ENCODE measurements around the gene SNAP47. TPM values are rescaled to one million over a fixed set of nuclear protein-coding genes. Genes with fewer than 3 reads are reported as not detected.

SNAP47 gene
- total RNA-seq, 1 donor, result 42.8 TPM

- no peak for DNase-seq (ENCODE audit: low read depth in 2 of 3, low spot score in 2 of 3)
Measured at GRCh38 chr1:227793948-227794816, 58.9 kb downstream of the SNAP47 start.

- no peak for DNase-seq (ENCODE audit: low read depth in 2 of 3, low spot score in 2 of 3)
Measured at GRCh38 chr1:227794817-227795192, 59.6 kb downstream of the SNAP47 start.

- DNase-seq (ENCODE audit: low read depth in 2 of 3, low spot score in 2 of 3), result no peak
Measured at GRCh38 chr1:227795732-227796131, 60.5 kb downstream of the SNAP47 start.

GRCh38 chr1:227796359-227796915 is 61.2 kb downstream of the SNAP47 start:
- DNase-seq (ENCODE audit: low read depth in 2 of 3, low spot score in 2 of 3), result no peak

GRCh38 chr1:227797144-227797543 is 61.9 kb downstream of the SNAP47 start:
- DNase-seq (ENCODE audit: low read depth in 2 of 3, low spot score in 2 of 3), result no peak

GRCh38 chr1:227797625-227798024 is 62.4 kb downstream of the SNAP47 start:
- no peak for DNase-seq (ENCODE audit: low read depth in 2 of 3, low spot score in 2 of 3)

- no peak for DNase-seq (ENCODE audit: low read depth in 2 of 3, low spot score in 2 of 3)
Measured at GRCh38 chr1:227798078-227798802, 63.0 kb downstream of the SNAP47 start.

- DNase-seq (ENCODE audit: low read depth in 2 of 3, low spot score in 2 of 3), result no peak
Measured at GRCh38 chr1:227799756-227800155, 64.5 kb downstream of the SNAP47 start.

GRCh38 chr1:227803933-227804332 is 68.7 kb downstream of the SNAP47 start:
- DNase-seq (ENCODE audit: low read depth in 2 of 3, low spot score in 2 of 3), result no peak

GRCh38 chr1:227805606-227806197 is 70.5 kb downstream of the SNAP47 start:
- no peak for DNase-seq (ENCODE audit: low read depth in 2 of 3, low spot score in 2 of 3)

GRCh38 chr1:227808566-227808965 is 73.3 kb downstream of the SNAP47 start:
- DNase-seq (ENCODE audit: low read depth in 2 of 3, low spot score in 2 of 3), result no peak

GRCh38 chr1:227809026-227809425 is 73.8 kb downstream of the SNAP47 start:
- no peak for DNase-seq (ENCODE audit: low read depth in 2 of 3, low spot score in 2 of 3)

- no peak for DNase-seq (ENCODE audit: low read depth in 2 of 3, low spot score in 2 of 3)
Measured at GRCh38 chr1:227813962-227814361, 78.7 kb downstream of the SNAP47 start.

GRCh38 chr1:227815468-227816409 is 80.5 kb downstream of the SNAP47 start, which contains the start of gene PRSS38:
PRSS38 (plus strand) TSS chr1:227815675; CDS start chr1:227815717, 42 bp downstream.
- DNase-seq (ENCODE audit: low read depth in 2 of 3, low spot score in 2 of 3), result no peak

- no peak for DNase-seq (ENCODE audit: low read depth in 2 of 3, low spot score in 2 of 3)
Measured at GRCh38 chr1:227816750-227817446, 81.7 kb downstream of the SNAP47 start.

- DNase-seq (ENCODE audit: low read depth in 2 of 3, low spot score in 2 of 3), result no peak
Measured at GRCh38 chr1:227823537-227823936, 88.3 kb downstream of the SNAP47 start.

GRCh38 chr1:227824204-227824603 is 89.0 kb downstream of the SNAP47 start:
- DNase-seq (ENCODE audit: low read depth in 2 of 3, low spot score in 2 of 3), result no peak

- no peak for DNase-seq (ENCODE audit: low read depth in 2 of 3, low spot score in 2 of 3)
Measured at GRCh38 chr1:227828786-227829185, 93.6 kb downstream of the SNAP47 start.

Data from hematopoietic multipotent progenitor cell (in vitro differentiated cells).